ENCODE results near the gene ZNF426.
A peak's percentile ranks its signal among the peaks of the same experiment; 100 is the strongest.
"Not testable (repeated sequence)": the region's sequence is repeated elsewhere in the genome, so short reads cannot be mapped to it uniquely, and the experiment has no call there.

The ZNF426 gene

DNA sequence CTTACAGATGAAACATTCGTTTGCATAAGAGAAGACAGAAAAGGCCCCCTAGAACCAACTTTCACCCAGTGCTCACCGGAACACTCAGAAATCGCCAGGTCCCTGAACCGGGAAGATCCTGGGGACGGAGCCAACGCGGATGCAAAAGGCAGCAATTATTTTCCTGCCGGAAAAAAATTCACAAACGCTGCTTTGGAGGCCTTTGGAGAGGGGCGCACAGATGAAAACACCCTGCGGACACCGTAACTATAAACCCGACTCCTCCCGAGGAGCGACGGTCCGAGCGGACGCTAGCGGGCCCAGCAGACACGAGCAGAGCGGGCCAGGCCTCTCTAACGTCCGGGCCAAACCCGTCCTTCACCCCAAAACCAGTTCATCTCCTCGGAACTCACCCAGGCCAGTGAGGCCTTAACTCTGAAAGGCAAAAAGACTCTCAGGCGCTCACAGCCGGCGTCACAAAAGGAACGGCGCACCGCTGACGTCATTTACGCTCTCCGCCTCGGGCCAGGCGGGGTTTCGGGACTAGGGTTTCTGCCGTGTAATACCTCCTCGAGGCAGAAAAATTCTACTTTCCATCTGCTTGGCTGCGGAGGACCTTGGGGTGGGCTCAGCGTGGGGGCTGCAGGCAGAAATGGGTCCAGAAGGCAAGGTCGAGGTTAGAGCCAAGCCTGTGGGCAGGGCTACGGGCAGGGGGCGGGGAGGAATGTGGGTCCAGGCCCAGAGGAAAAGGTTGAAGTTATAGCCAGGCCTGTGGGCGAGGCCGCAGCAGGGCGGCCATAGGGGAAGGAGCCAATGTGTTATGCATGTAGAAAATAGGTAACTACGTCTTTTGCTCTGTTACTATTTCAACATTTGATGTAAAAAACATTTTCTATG lies at the start of gene ZNF426:
ZNF426 (minus strand) TSS at position 463 of the 876 bp plus-strand sequence. CDS start 2,413 bp downstream, outside the sequence.
- DNase-seq (ENCODE audit: low spot score) = peak; percentile 84

DNA sequence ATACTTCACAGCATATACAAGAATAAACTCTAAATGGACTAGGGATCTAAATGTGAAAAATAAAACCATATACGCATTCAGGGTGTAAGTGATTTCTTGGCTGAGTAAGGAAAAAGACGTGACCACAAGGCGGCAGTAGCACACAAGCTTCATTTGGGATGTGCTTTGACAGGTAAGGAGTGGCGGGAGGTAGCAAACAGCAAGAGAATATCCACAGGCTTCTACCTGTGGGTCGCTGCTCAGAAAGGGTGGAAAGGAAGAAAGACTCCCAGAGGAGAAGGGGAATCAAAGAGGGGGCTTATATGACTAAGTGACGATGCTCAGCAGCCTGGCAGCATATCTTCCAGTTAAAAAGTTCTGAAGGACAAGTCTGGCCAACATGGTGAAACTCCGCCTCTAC lies 48.3 kb upstream of the ZNF426 start:
- peak; percentile 37 for DNase-seq (ENCODE audit: low spot score)

DNA sequence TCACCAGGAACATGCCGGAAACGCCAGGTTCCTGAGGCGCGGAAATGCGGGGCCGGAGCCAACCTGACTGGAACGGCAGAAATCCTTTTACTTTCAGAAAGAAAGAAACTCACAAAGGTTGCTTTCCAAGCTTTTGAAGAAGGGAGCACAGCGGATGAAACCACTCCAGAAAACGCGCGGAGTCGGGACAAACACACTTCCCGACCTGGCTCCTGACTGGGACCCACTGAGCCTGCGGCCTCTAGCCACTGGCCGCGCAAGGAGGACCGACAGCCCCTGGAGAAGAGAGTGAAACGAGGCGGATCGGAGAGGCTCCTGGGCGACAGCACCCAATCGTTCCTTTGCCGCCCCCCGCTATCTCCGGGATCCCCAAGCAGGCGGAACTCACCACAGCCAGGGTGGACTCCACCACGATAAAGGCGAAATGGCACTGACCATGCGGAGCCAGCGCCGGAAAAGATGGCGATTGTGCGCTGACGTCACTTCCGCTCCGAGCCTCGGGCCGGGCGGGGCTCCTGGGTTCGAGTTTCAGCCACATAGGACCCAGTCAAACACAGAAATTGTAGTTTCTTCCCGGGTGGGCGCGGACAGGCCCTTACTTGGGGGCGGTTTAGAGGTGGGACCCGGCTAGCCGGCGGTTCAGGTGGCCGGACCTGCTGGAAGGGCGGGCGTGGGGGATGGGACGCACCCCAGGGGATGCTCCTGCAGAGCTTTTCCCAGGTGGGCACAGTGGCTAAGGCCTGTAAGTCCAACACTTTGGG lies 45.8 kb upstream of the ZNF426 start, which contains the start of gene ZNF121:
ZNF121 (minus strand) TSS at position 432 of the 761 bp plus-strand sequence. CDS start 16,407 bp downstream, outside the sequence.
- DNase-seq (ENCODE audit: low spot score) = peak; percentile 85

DNA sequence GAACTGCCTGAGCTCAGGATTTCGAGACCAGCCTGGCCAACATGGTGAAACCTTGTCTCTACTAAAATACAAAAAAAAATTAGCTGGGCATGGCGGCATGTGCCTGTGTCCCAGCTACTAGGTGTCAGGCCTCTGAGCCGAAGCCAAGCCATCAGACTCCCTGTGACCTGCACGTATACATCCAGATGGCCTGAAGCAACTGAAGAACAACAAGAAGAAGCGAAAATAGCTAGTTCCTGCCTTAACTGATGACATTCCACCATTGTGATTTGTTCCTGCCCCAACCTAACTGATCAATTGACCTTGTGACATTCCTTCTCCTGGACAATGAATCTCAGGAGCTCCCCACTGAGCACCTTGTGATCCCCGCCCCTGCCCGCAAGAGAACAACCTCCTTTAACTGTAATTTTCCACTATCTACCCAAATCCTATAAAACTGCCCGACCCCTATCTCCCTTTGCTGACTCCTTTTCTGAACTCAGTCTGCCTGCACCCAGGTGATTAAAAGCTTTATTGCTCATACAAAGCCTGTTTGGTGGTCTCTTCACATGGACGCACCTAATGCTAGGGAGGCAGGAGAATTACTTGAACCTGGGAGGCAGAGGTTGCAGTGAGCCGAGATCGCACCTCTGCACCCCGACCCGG lies 43.8 kb upstream of the ZNF426 start:
- DNase-seq (ENCODE audit: low spot score) = not testable (repeated sequence)

DNA sequence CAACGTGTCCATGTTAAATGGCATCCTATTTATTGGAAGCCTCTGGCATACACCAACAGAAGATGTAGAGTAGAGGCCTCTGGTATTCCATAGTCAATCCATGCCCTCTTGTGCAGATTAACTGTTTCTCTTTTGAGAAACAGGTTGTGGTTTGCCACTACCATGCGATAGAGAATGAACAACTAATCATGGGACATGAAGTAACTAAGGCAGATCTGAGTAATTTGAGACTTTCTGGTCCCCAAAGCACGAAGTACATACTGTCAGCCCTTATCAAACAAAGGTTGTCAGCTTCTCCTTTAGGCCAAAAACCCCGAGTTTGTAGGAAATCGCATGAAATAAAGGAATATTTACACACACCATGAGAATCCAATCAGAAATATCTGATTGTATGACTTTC lies 42.3 kb upstream of the ZNF426 start:
- no peak for DNase-seq (ENCODE audit: low spot score)

DNA sequence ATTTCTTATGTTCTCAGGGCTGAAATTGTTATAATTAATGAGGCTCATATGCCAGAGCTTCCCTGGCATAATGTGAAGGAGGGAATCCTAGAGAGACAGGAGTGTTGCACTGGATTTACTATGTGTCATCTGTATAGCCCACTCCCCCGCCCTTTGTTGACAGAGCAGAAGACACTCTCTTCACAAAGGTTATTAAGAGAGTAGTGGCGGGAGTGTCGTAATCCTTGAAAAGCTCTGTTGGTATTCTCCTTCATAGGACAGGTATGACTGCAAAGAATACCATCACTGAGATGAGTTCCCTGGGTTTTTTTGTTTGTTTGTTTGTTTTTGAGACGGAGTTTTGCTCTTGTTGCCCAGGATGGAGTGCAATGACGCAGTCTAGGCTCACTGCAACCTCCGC lies 31.8 kb upstream of the ZNF426 start:
- no peak for DNase-seq (ENCODE audit: low spot score)

DNA sequence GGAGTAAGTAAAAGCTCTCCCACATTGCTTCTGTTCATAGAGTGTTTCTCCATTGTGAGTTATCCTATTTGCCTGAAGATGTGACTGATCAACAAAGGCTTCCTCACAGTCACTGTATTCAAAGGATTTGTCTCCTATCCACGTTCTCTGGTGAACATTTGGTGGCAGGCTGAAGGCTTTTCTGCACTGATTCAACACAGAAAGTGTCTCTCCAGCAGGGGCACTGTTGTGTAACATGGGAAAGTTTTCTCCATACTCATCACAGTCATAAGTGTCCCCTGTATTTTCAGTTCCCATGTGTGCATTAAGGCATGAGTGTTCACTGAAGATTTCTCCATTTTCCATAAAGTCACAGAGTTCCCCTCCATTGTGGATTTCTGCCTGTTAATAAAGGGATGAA lies 28.3 kb upstream of the ZNF426 start:
- DNase-seq (ENCODE audit: low spot score) = no peak

DNA sequence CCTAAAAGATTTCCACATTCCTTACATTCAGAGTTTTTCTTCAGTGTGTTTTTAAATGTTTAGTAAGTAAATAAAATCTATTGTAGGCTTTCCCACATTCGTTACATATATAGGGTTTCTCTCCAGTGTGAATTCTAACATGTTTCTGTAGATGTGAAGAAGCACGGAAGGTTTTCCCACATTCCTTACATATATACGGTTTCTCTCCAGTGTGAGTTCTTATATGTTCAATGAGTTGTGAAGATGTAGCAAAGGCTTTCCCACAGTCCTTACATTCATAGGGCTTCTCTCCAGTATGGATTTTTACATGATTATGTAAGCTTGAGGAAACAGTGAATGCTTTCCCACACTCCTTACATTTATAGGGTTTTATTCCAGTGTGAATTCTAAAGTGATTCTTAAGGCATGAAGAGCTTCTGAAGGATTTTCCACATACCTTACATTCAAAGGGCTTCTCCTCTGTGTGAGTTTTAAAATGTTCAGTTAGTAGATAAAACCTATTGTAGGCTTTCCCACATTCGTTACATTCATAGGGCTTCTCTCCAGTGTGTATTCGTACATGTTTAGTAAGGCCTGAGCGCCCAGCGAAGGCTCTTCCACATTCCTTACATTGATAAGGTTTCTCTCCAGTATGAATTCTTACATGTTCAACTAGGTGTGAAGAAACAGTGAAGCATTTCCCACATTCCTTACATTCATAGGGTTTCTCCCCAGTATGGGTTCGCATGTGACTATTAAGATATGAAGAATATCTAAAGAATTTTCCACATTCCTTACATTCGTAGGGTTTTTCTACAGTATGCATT lies 27.7 kb upstream of the ZNF426 start:
- no peak for DNase-seq (ENCODE audit: low spot score)

DNA sequence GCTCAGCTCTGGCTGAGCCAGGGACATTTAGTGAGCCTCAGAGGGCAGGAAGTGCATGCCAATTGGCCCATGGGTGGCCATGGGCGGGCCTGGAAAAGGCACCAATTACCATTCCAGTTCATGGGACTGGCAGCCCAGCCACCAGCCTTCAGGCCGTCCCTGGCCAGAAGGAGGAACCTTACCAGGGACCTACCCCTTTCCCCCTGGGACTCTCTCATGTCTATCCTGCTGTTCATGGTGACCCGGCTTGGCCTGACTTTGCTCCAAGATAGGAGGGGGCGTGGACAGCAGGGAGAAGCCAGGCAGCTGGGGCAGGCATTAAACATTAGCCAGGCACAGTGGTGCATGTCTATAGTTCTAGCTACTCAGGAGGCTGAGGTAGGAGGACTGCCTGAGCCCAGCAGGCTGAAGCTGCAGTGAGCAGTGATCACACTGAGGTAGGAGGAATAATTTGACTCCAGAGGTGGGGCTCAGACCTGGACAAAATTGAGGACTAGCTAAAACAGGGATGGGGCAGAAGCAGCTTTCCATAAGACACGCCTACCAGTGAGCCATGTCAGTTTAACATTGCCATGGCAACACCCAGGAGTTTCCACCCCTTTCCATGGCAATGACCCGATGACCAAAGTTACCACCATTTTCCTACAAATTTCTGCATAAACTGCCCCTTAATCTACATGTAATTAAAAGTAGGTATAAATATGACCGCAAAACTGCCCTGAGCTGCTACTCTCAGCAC lies 14.3 kb upstream of the ZNF426 start:
- DNase-seq (ENCODE audit: low spot score) = no peak

DNA sequence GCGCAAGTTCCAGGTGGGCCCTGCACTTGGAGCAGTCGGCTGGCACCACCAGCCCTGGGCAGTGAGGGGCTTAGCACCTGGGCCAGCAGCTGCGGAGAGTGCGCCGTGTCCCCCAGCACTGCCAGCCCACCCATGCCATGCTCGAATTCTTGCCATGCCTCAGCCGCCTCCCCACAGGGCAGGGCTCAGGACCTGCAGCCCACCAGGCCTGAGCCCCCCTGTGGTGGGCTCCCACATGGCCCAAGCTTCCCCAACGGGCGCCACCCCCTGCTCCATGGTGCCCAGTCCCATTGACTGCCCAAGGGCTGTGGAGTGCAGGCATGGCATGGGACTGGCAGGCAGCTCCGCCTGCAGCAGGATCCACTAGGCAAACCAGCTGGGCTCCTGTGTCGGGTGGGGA lies 9.4 kb upstream of the ZNF426 start:
- DNase-seq (ENCODE audit: low spot score) = no peak

DNA sequence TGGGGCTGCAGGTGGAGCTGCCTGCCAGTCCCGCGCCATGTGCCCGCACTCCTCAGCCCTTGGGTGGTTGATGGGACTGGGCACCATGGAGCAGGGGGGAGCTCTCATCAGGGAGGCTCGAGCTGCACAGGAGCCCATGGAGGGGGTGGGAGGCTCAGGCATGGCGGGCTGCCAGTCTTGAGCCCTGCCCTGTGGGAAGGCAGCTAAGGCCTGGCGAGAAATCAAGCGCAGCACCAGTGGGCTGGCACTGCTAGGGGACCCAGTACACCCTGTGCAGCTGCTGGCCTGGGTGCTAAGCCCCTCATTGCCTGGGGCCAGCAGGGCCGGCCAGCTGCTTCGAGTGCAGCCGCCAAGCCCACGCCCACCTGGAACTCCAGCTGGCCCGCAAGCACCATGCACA lies 2.8 kb upstream of the ZNF426 start:
- not testable (repeated sequence) for DNase-seq (ENCODE audit: low spot score)

DNA sequence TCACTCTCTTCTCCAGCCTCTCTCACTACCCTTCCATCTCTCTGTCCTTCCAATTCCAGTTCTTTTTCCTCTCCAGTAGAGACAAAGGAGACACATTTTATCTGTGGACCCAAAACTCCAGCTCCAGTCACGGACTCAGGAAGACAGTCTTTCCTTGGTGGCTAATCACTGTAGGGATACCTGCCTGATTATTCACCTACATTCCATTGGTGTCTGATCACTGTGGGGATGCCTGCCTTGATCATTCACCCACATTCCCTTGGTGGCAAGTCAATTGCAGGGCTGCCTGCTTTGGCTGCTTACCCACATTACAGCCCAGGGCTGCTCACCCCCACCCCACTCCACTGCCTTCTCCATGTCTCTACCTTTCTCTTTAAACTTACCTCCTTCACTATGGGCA lies 1.5 kb upstream of the ZNF426 start:
- not testable (repeated sequence) for DNase-seq (ENCODE audit: low spot score)

DNA sequence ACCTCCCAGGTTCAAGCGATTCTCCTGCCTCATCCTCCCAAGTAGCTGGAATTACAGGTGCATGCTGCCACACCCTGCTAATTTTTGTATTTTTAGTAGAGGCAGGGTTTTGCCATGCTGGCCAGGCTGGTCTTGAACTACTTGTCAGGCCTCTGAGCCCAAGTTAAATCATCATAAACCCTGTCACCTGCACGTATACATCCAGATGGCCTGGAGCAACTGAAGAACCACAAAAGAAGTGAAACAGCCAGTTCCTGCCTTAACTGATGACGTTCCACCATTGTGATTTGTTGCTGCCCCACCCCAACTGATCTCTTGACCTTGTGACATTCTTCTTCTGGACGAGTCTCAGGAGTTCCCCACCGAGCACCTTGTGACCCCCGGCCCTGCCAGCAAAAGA lies 756 bp upstream of the ZNF426 start:
- DNase-seq (ENCODE audit: low spot score) = not testable (repeated sequence)

DNA sequence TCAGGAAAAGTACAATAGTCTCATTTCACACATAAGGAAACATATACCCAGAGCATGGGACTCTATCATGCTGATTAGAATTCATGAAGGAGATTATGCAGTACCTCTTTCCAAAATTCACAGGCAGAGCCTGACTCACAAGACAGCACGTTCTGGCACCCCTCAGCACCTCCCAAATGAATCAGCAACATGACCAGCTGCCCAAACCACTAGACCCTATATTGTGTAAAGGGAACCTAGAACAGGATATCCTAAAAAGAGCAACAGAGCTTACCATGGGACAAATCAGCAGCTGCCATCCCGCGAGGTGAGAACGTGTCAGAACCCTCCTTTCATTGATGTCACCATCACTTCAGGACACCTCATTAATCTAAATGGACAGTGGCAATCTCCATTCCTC lies 2.5 kb downstream of the ZNF426 start:
- no peak for DNase-seq (ENCODE audit: low spot score)

DNA sequence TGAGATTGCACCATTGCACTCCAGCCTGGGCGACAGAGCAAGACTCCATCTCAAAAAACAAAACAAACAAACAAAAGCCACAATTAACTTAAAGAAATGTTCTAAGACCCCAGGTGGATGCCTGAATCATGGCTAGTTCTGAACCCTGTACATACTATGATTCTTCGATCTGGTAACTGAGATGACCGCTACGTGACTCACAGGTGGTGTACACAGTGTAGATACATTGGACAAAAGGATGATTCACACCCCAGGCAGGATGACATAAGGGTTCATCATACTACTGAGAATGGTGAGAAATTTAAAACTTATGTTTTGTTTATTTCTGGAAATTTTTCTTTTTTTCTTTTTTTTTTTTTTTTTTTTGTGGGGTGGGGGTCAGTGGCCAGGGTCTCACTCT lies 6.5 kb downstream of the ZNF426 start:
- DNase-seq (ENCODE audit: low spot score) = no peak

DNA sequence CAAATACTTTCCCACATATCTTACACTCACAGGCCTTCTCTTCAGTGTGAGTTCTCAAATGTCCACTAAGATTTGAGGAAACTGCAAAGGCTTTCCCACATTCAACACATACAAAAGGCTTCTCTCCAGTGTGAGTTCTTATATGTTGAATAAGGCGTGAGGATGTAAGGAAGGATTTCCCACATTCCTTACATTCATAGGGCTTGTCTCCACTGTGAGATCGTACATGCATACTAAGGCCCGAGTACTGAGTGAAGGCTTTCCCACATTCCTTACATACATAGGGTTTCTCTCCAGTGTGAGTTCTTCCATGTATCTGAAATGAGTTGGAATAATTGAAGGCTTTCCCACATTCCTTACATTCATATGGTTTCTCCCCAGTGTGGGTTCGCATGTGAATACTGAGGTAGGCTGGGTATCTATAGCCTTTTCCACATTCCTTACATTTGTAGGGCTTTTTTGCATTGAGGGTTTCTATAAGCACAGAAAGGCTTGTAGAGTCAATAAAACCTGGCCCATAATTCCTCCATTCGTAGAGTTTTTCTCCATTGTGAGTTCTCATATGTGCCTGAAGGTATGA lies 9.6 kb downstream of the ZNF426 start:
- DNase-seq (ENCODE audit: low spot score) = no peak

DNA sequence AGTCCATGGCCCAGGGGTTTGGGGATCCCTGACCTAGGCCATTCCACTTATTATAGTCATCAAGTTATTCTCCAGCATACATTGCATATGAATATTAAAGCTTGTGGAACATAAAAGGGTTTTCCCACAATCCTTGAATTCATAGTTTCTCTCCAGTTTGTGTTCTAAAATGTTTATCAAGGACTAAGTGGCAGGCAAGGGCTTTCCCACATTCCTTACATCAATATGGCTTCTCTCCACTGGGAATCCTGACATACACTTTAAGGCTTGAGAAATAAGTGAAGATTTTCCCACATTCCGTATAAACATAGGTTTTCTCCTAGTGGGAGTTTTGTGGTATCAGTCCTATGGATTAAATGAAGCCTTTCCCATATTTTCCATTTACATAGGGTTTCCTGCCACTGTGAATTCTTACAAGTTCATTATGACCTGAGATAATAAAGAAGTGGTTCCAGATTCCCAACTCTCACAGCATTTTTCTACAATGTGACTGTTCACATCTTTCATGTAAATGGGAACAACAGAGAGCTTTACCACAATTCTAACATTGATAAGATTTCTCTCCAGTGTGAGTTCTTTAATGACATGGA lies 14.5 kb downstream of the ZNF426 start:
- DNase-seq (ENCODE audit: low spot score) = no peak

DNA sequence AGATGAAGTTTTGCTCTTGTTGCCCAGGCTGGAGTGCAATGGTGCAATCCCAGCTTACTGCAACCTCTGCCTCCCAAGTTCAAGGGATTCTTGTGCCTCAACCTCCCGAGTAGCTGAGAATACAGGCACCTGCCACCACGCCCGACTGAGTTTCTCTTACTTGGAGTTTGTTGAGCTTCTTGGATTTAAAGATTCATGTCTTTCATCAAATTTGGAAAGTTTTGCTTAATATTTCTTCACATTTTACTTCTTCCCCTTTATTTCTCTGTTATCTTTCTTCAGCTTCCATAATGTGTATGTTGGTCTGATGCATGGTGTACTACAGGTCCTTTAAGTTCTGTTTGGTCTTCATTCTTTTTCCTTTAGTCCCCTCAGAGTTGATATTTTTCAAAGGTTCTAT lies 31.2 kb downstream of the ZNF426 start:
- no peak for DNase-seq (ENCODE audit: low spot score)

DNA sequence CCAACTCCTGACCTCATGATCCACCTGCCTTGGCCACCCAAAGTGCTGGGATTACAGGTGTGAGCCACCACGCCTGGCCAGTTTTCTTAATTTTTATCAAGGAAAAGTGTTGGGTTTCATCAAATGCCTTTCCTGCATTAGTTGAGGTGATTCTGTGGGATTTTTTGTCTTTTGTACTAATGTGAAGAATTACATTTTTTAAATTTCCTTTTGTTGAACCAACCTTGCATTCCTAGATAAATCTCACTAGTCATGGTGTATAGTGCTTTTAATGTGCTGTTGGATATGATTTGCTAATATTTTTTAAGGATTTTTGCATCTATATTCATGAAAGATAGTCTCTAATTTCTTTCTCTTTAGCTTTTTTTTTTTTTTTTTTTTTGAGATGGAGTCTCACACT lies 37.6 kb downstream of the ZNF426 start:
- DNase-seq (ENCODE audit: low spot score) = no peak

DNA sequence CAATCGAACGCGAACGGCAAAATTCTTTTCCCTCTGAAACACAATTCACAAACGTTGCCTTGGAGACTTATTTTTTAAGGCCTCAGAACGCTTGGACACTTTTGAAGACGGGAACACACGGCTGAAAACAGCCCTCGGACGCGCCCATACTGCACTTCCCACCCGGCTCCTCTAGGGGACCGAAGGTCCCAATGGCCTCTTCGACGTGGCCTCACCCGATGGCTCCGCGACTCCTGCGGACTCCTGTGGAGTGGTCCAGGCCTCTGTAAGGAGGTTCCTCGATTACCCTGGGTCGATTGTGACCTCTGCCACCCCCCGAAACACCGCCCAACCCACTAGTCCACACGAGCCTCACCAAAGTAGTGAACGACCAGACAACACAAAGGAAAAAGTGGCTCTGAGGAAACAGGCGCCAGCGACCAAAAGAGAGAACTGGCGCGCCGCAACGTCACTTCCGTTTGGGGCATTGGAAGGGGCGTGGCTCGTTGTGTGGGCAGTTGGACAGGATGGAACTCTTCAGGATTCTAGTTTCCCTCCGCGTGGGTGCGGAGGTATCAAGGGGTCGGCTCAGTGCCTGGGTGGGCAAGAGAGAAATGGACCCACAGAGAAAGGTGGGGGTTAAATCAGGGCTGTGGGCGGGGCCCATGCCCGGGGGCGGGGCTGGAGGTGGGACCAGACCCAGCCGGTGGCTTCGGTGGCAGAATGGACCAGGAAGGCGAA lies 40.1 kb downstream of the ZNF426 start, which contains the start of gene ZNF560:
ZNF560 (minus strand) TSS at position 434 of the 720 bp plus-strand sequence. CDS start 23,303 bp downstream, outside the sequence.
- DNase-seq (ENCODE audit: low spot score) = no peak
